Left colon (tissue), 2 donors: ENCODE measurements around the gene COX8A. TPM values are rescaled to one million over a fixed set of nuclear protein-coding genes. Genes with fewer than 3 reads are reported as not detected.

ENCODE experiments used
- ATAC-seq: fragments of 200-7000 bp; cut with Tn5 transposase; one replicate; pipeline ENCODE4 v1.9.1; 2020; ENCODE audit warnings: mild to moderate bottlenecking, moderate library complexity
- DNase-seq, 2 donors: peaks; one replicate each; pipeline ENCODE4 v3.0.0-alpha.2; 2020
- intact Hi-C, 2 donors: fragments of 100-400 bp; cut with DNase I in 1 of 2; cut with micrococcal nuclease in 1 of 2; formaldehyde crosslinking; loops; one replicate each; pipeline versions ENCODE4 v1.11.2 to v1.14.0; 2022; cut with DNase I, micrococcal nuclease
- total RNA-seq, 2 donors: library from RNA; stranded (reverse); fragmentation: NEBNext Ultra II Directional; extraction: Animal tissue kit (Norgen Biotek cat#: 25700); gene quantifications; one replicate each; pipeline ENCODE4 v1.2.1, GENCODE V29; 2021
- donor health status: DM: no; HTN: no; CAD: no.
- donor health status: DM: yes; HTN: yes; CAD: no.

Gene COX8A
- total RNA-seq, 2 donors from 2014 or later, result 663 to 843 TPM

GRCh38 chr11:63998558-63999348 is 24.3 kb downstream of the COX8A start:
- DNase-seq (no peak), ATAC-seq (peak; percentile 4)
- intact Hi-C loops, result loop anchor here in 1 of 2 donors (5.0 kb wide), 1 partner anchor 154 kb away; no protein-coding TSS in a partner anchor

- intact Hi-C loops, result loop anchor here (5.0 kb wide), 1 partner anchor 153 kb away; no protein-coding TSS in a partner anchor
- DNase-seq (peak; percentile 53 to 68), ATAC-seq (peak; percentile 62)
Measured at GRCh38 chr11:63999349-64000025, 25.1 kb downstream of the COX8A start.

GRCh38 chr11:64000026-64000739 is 25.8 kb downstream of the COX8A start:
- DNase-seq (peak in 1 of 2 donors; percentile 74), ATAC-seq (peak; percentile 79)
- intact Hi-C loops, result loop anchor here in 1 of 2 donors (5.0 kb wide), 1 partner anchor 152 kb away; no protein-coding TSS in a partner anchor

- intact Hi-C loops, result loop anchor here in 1 of 2 donors (5.0 kb wide), 1 partner anchor 151 kb away; no protein-coding TSS in a partner anchor
- DNase-seq (peak in 1 of 2 donors; percentile 24), ATAC-seq (no peak)
Measured at GRCh38 chr11:64000740-64001483, 26.5 kb downstream of the COX8A start.

- intact Hi-C loops, result loop anchor here in 1 of 2 donors (5.0 kb wide), 1 partner anchor 151 kb away; no protein-coding TSS in a partner anchor
- no peak for ATAC-seq
- DNase-seq, result no peak
Measured at GRCh38 chr11:64001484-64002420, 27.3 kb downstream of the COX8A start.

GRCh38 chr11:64003807-64004589 is 29.6 kb downstream of the COX8A start:
- ATAC-seq, result no peak
- no peak for DNase-seq
- intact Hi-C loops, result loop anchor here in 1 of 2 donors (5.0 kb wide), 1 partner anchor 148 kb away; no protein-coding TSS in a partner anchor

GRCh38 chr11:64004590-64004984 is 30.2 kb downstream of the COX8A start:
- intact Hi-C loops, result loop anchor here in 1 of 2 donors (5.0 kb wide), 1 partner anchor 148 kb away; no protein-coding TSS in a partner anchor

DNA sequence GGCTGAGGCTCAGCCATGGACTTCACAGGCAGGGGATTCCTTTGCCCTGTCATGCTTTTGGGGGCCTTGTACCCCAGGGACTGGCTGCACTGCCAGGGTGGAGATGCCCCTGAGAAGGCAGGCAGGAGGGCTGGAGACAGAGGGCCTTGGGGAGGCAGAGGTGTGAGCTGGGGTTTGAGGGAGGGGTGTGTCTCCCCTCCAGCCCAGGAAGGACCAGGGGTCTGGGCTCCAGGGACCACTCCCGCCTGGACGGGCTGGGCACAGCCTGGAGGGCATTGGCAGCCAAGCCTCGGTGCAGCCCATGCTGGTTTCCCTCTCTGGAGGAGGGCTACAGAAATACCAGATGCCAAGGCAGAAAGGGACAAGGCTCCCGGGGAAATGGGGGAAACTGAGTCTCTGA is 31.3 kb downstream of the COX8A start:
- intact Hi-C loops, result no loop called here
- no peak for DNase-seq
- ATAC-seq, result no peak

More at GRCh38 chr11:64004590-64004984, 30.2 kb downstream of the COX8A start:
- no peak for DNase-seq
- no peak for ATAC-seq

DNA sequence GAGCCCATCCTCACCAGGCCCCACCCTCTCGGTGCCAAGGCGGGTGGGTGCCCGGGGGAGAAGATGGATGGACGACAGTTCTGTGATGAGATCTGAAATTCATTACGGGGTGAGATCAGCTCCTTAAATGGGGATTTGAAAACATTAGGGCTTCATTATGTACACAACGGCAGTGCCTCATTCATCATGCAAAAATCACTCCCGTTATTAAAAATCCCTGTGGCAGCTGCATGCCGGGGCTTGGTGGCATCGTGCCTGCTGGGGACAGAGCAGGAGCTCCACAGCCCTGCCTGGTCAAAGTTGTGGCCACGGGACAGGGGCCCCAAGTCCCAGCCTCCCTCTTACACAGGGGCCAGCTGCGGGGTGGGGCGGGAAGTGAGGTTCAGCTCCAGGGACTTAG is 32.0 kb downstream of the COX8A start:
- DNase-seq (no peak), ATAC-seq (no peak)
- intact Hi-C loops, result no loop called here

GRCh38 chr11:64007160-64007628 is 32.8 kb downstream of the COX8A start:
- intact Hi-C loops, result no loop called here
- ATAC-seq (peak; percentile 42), DNase-seq (peak in 1 of 2 donors; percentile 25)

- peak; percentile 80 for ATAC-seq
- intact Hi-C loops, result no loop called here
Measured at GRCh38 chr11:64007629-64008282, 33.3 kb downstream of the COX8A start.

GRCh38 chr11:64008283-64008913 is 34.0 kb downstream of the COX8A start:
- DNase-seq (no peak), ATAC-seq (no peak)
- intact Hi-C loops, result no loop called here

More at GRCh38 chr11:64007629-64008282, 33.3 kb downstream of the COX8A start:
- DNase-seq, result peak; percentile 51 to 70

- intact Hi-C loops, result no loop called here
- DNase-seq, result no peak
Measured at GRCh38 chr11:64008914-64009633, 34.7 kb downstream of the COX8A start.

GRCh38 chr11:64009710-64010109 is 35.3 kb downstream of the COX8A start:
- no peak for DNase-seq
- intact Hi-C loops, result no loop called here
- ATAC-seq, result no peak

More at GRCh38 chr11:64008914-64009633, 34.7 kb downstream of the COX8A start:
- ATAC-seq, result no peak

- DNase-seq, result no peak
- intact Hi-C loops, result no loop called here
Measured at GRCh38 chr11:64010783-64011182, 36.4 kb downstream of the COX8A start.

More at GRCh38 chr11:64010783-64011182, 36.4 kb downstream of the COX8A start:
- no peak for ATAC-seq
